K562 (cell line): ENCODE data around the gene BICDL1. TPM values are rescaled to one million over a fixed set of nuclear protein-coding genes. Genes with fewer than 3 reads are reported as not detected.

Source experiments
- FOXP1 ChIP-seq: sonication (generic); formaldehyde crosslinking; IDR thresholded peaks from 2 replicates; pipeline ENCODE4 v1.8.0; 2022; ENCODE audit warnings: mild to moderate bottlenecking, missing genetic modification reagents
- HDAC2 ChIP-seq: fragments of 450-650 bp; IDR thresholded peaks from 2 replicates; pipeline ENCODE4 v1.6.1; 2016; ENCODE audit warnings: mild to moderate bottlenecking
- MIER1 ChIP-seq: fragments of 450-650 bp; IDR thresholded peaks from 2 replicates; pipeline ENCODE4 v1.6.1; 2016; ENCODE audit warnings: antibody characterized with exemption, mild to moderate bottlenecking, low read depth
- MYNN ChIP-seq, 2 experiments: sonication (generic); formaldehyde crosslinking in 1 of 2; IDR thresholded peaks; 2 replicates each; pipeline versions ENCODE4 v1.5.0 to v1.6.1; 2016 to 2020; ENCODE audit warnings: antibody characterized with exemption in 1 of 2, missing genetic modification reagents in 1 of 2
- NFE2L1 ChIP-seq: fragments of 450-650 bp; IDR thresholded peaks from 2 replicates; pipeline ENCODE4 v1.6.1; 2016; ENCODE audit warnings: missing genetic modification characterization, low read depth, mild to moderate bottlenecking, missing compliant biosample characterization, moderate library complexity, borderline replicate concordance
- TEAD1 ChIP-seq, 2 experiments: fragments of 450-650 bp in 1 of 2; sonication (generic) in 1 of 2; formaldehyde crosslinking; IDR thresholded peaks; 2 replicates each; pipeline versions ENCODE4 v1.4.0 to v1.8.0; 2020 to 2022; ENCODE audit warnings: mild to moderate bottlenecking in 2 of 2, missing genetic modification reagents in 1 of 2
- ZNF785 ChIP-seq: fragments of 250-450 bp; sonication (Bioruptor Pico); IDR thresholded peaks from 2 replicates; pipeline ENCODE4 v1.4.0; 2020; ENCODE audit warnings: mild to moderate bottlenecking
- polyA plus RNA-seq, 8 experiments: library from polyadenylated mRNA; depleted of rRNA in 4 of 8; stranded (reverse) in 5 of 8; unstranded in 3 of 8; fragments of >200 nt; fragmentation: Nextera tagmentation in 2 of 8; fragmentation: Illumina TruSeq in 1 of 8; extraction: Ambion mirVana in 2 of 8; extraction: Trizol in 1 of 8; gene quantifications; 2 replicates each; pipeline versions ENCODE4 v1.2.1 to v1.2.3, GENCODE V29; 2011 to 2014; ENCODE audit warnings: inconsistent platforms in 1 of 8, missing spikeins in 1 of 8
- total RNA-seq, 7 experiments: library from RNA; depleted of rRNA in 6 of 7; stranded (reverse); fragments of >200 nt in 6 of 7; fragmentation: Illumina TruSeq in 2 of 7; extraction: Trizol in 2 of 7; gene quantifications; 2 replicates each; pipeline versions ENCODE4 v1.2.1 to v1.2.3, GENCODE V29; 2011 to 2021; ENCODE audit warnings: low replicate concordance in 1 of 7
- TF ChIP-seq, protein P1 (sequence below): fragments of 250-450 bp; sonication (Bioruptor Pico); IDR thresholded peaks from 2 replicates; pipeline ENCODE4 v1.8.0; 2021; ENCODE audit warnings: mild to moderate bottlenecking, moderate library complexity
- TF ChIP-seq, protein P2 (sequence below): fragments of 250-450 bp; sonication (Bioruptor Pico); IDR thresholded peaks from 2 replicates; pipeline ENCODE4 v1.8.0; 2022; ENCODE audit warnings: moderate library complexity, mild to moderate bottlenecking, inconsistent platforms
- TF ChIP-seq, protein P3 (sequence below): IDR thresholded peaks from 2 replicates; pipeline ENCODE4 v1.6.1; 2011; ENCODE audit warnings: borderline replicate concordance, low read depth, mild to moderate bottlenecking, moderate library complexity, low read length; ENCODE audit not compliant: insufficient read depth, poor library complexity, severe bottlenecking

The BICDL1 gene
- total and polyA plus RNA-seq, 9 of the 15 experiments (the other 6 are each of a cell fraction or from before 2014, with no cell fraction given), result 0.06 to 2.0 (median 0.58) TPM

DNA sequence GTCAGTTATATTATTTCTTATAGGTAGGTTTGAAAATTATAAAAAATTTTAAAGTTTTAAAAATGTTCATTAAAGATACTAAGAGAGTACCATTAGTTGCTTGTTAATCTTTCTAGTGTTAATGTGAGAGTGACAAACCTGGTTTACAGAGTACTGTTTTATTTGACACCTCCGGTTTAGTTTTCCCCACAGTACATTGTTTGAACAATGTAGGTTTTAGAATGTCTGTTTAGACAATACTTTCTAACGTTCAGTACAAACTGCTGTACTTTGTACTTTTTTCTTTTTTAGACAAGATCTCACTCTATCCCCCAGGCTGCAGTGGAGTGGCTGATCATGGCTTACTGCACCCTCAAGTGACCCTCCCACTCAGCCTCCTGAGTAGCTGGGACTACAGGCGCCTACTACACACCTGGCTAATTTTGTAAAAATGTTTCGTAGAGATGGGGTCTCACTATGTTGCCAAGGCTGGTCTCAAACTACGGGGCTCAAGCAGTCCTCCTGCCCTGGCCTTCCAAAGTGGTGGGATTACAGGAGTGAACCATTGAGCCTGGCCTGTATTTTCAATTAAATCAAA lies 3.2 kb downstream of the BICDL1 start (continued):
- TF ChIP-seq, protein P1, sequence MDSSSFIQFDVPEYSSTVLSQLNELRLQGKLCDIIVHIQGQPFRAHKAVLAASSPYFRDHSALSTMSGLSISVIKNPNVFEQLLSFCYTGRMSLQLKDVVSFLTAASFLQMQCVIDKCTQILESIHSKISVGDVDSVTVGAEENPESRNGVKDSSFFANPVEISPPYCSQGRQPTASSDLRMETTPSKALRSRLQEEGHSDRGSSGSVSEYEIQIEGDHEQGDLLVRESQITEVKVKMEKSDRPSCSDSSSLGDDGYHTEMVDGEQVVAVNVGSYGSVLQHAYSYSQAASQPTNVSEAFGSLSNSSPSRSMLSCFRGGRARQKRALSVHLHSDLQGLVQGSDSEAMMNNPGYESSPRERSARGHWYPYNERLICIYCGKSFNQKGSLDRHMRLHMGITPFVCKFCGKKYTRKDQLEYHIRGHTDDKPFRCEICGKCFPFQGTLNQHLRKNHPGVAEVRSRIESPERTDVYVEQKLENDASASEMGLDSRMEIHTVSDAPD (CRISPR knock-in tag), result no peak
- TF ChIP-seq HDAC2 (no peak), ZNF785 (no peak), NFE2L1 (tag) (no peak), MIER1 (no peak), FOXP1 (CRISPR knock-in tag) (no peak), MYNN (IDR thresholded peaks at IDR 0.05) (no peak), MYNN (CRISPR knock-in tag; IDR thresholded peaks at IDR 0.05) (no peak), TEAD1 (CRISPR knock-in tag; IDR thresholded peaks at IDR 0.05) (no peak)
- TF ChIP-seq, protein P2, sequence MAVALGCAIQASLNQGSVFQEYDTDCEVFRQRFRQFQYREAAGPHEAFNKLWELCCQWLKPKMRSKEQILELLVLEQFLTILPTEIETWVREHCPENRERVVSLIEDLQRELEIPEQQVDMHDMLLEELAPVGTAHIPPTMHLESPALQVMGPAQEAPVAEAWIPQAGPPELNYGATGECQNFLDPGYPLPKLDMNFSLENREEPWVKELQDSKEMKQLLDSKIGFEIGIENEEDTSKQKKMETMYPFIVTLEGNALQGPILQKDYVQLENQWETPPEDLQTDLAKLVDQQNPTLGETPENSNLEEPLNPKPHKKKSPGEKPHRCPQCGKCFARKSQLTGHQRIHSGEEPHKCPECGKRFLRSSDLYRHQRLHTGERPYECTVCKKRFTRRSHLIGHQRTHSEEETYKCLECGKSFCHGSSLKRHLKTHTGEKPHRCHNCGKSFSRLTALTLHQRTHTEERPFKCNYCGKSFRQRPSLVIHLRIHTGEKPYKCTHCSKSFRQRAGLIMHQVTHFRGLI (CRISPR knock-in tag), result no peak
- TF ChIP-seq, protein P3, sequence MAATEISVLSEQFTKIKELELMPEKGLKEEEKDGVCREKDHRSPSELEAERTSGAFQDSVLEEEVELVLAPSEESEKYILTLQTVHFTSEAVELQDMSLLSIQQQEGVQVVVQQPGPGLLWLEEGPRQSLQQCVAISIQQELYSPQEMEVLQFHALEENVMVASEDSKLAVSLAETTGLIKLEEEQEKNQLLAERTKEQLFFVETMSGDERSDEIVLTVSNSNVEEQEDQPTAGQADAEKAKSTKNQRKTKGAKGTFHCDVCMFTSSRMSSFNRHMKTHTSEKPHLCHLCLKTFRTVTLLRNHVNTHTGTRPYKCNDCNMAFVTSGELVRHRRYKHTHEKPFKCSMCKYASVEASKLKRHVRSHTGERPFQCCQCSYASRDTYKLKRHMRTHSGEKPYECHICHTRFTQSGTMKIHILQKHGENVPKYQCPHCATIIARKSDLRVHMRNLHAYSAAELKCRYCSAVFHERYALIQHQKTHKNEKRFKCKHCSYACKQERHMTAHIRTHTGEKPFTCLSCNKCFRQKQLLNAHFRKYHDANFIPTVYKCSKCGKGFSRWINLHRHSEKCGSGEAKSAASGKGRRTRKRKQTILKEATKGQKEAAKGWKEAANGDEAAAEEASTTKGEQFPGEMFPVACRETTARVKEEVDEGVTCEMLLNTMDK, result no peak
